ENCODE measurements around the gene KIF16B.

The KIF16B gene

DNA sequence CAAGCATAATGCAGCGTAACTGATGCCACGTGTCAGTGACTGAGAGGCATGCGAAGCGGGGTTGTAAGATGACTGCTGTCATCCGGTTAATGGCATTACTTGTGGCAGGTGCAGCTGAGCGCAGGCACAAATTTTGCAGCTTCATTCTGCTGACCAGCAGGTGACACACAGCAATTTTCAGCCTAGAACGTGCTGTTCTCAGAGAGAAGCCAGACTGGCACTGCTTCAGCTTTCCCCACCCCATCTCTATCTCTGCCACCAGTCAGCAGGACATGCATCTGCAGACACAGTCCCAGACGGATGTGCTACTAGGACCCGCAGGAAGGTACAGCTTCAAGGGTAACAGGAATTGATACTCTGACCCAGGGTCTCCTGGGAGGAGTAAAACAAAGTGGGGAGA is 221.8 kb downstream of the KIF16B start:
- TF ChIP-seq, protein P1, sequence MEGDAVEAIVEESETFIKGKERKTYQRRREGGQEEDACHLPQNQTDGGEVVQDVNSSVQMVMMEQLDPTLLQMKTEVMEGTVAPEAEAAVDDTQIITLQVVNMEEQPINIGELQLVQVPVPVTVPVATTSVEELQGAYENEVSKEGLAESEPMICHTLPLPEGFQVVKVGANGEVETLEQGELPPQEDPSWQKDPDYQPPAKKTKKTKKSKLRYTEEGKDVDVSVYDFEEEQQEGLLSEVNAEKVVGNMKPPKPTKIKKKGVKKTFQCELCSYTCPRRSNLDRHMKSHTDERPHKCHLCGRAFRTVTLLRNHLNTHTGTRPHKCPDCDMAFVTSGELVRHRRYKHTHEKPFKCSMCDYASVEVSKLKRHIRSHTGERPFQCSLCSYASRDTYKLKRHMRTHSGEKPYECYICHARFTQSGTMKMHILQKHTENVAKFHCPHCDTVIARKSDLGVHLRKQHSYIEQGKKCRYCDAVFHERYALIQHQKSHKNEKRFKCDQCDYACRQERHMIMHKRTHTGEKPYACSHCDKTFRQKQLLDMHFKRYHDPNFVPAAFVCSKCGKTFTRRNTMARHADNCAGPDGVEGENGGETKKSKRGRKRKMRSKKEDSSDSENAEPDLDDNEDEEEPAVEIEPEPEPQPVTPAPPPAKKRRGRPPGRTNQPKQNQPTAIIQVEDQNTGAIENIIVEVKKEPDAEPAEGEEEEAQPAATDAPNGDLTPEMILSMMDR (IDR thresholded peaks at IDR 0.05) = no peak
- TF ChIP-seq ZFX (IDR thresholded peaks at IDR 0.05; ENCODE audit: borderline replicate concordance) = no peak
- no peak overlapping the region for H3K27ac ChIP-seq

DNA sequence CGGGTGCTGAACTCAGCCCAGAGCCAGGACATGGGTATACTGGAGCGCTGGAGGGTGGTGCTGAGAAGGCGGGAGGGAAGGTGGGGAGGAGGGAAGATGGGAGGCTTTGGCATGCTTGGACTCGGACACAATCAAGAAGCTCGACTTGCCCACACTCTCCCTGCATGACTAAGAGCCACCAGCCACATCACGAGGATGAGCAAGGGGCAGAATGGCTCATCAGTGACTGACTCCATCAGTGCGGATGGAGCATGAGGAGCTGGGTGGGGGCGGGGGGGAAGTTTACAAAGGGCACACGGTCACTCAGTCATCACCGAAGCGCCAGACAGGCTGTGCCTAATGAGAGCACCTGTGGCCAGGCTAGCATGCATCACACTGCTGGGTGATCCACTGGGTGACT is 222.8 kb downstream of the KIF16B start:
- no peak for TF ChIP-seq ZFX (IDR thresholded peaks at IDR 0.05; ENCODE audit: borderline replicate concordance)
- TF ChIP-seq, protein P1 (IDR thresholded peaks at IDR 0.05) = no peak
- H3K27ac ChIP-seq = no peak overlapping the region

DNA sequence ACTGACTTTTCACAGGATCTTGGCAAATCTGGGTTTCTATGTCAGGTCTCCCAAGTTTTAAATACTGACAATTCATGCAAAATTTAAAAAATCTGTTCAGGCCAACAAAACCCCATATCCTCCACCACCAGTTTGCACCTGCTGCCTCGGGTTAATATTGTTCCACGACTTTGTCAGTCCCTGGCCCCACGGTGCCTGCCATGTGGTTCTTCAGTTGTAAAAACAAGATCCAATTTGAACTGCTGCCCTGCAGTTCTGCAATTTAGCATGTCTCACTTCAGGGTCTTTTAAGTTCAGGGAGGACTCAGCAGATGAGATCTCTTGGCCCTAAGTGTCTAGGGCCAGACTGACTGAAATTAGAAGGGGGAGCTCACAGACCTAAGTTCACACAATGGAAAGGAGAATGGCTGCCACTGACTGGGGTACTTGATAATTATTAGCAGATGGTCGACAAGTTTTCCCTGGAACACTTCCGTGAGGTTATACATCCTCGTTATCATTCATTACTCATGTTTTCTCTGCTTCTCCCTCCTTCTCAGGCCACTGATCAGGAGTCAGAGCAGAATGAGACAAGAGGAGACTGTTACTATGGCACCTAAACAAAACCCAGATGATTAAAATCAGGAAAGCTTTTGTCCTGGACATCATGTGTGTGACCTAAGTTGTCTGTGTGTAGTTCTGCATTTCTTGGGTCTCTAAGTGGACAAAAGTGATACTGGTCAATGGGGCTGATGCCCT is 223.6 kb downstream of the KIF16B start:
- TF ChIP-seq, protein P1 (IDR thresholded peaks at IDR 0.05) = no peak
- no peak for TF ChIP-seq ZFX (IDR thresholded peaks at IDR 0.05; ENCODE audit: borderline replicate concordance)
- H3K27ac ChIP-seq = no peak overlapping the region

DNA sequence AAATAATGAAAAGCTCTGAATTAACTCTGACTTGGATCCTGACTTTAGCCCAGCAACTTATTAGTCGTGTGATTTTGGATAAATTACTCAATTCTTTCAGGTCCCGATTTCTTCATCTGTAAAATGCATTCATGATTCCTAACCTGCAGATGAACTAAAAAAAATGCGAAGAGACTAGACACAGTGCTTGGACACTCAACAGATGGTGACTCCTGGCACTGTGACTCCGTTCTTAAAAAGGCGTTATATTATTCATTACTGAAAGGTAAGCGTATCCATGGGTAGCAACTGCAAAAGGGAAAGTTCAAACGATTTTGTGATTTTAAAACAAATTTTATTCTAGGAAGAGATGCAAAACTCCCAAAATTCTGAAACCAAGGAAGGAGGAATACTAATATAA is 226.3 kb downstream of the KIF16B start:
- no peak overlapping the region for H3K27ac ChIP-seq
- TF ChIP-seq, protein P1 (IDR thresholded peaks at IDR 0.05) = no peak
- TF ChIP-seq ZFX (IDR thresholded peaks at IDR 0.05; ENCODE audit: borderline replicate concordance) = no peak

DNA sequence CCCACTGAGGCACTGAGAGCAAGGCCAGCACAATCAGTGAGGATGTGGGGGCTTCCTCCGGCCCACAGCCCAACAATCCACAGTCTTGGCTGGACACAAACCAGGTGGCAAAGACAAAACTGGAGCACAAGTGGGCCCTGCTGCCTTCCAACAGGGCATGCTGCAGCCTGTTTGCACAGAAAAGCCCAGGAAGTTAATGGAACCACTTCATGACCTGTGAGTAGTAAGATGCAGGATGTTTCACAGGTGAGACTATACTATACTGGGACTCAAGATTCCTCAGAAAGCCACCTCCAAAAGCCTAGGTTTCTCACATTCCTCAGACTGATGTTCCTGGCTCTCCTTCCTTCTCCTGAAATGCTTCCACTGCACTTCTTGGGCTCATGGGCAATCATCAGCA is 235.5 kb downstream of the KIF16B start:
- no peak for TF ChIP-seq ZFX (IDR thresholded peaks at IDR 0.05; ENCODE audit: borderline replicate concordance)
- TF ChIP-seq, protein P1 (IDR thresholded peaks at IDR 0.05) = no peak
- no peak overlapping the region for H3K27ac ChIP-seq

DNA sequence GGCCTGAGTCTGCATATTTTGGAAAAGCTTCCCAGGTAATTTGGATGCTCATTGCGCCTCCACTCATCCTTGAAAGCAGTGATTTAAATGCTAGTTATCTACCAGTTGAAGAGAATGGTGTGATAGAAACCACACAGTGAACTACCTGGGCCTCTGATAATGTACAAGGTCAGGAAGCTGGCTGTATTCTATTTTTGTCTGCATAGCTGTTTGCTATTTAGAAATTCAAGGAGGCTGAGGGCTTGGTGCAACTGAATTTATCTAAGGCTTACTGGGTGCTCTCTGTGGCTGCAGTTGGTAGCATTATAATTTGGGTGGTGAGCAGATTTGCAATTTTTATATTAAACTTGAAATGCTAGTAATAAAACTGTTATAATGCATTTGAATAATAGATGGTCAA is 245.6 kb downstream of the KIF16B start:
- TF ChIP-seq ZFX (IDR thresholded peaks at IDR 0.05; ENCODE audit: borderline replicate concordance) = no peak
- TF ChIP-seq, protein P1 (IDR thresholded peaks at IDR 0.05) = no peak
- no peak overlapping the region for H3K27ac ChIP-seq

DNA sequence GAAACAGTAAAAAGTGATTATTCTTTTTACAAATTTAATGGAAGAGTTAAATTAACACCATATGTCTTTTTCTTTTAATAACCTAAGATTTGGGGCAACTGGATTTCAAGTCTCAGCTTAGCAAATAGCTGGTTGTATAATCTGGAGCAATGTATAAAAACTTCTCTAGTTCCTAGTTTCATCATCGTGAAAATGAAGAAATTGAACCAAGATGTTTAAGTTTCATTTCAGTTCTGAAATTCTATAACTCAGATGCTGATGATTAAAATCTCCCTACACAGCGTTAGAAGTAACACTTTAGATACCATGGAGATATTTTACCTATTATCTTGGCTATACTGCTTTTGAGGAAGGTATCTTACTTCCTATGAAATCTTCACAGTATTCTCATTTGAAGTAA is 252.0 kb downstream of the KIF16B start:
- TF ChIP-seq ZFX (IDR thresholded peaks at IDR 0.05; ENCODE audit: borderline replicate concordance) = no peak
- TF ChIP-seq, protein P1 (IDR thresholded peaks at IDR 0.05) = no peak
- H3K27ac ChIP-seq = no peak overlapping the region
